Subcutaneous abdominal adipose tissue (tissue), 5 donors: Measurements from ENCODE around the gene RHOBTB1.

Experiments used
- H3K27ac ChIP-seq: one replicate; pipeline ENCODE4 v1.7.0; 2013; ENCODE audit warnings: low read depth, mild to moderate bottlenecking, inconsistent platforms, low read length, moderate library complexity
- H3K27me3 ChIP-seq, 5 donors: one replicate each; pipeline ENCODE4 v1.7.0; 2013; ENCODE audit warnings: low read length in 5 of 5, inconsistent platforms in 1 of 5; ENCODE audit not compliant: control insufficient read depth in 5 of 5, insufficient read depth in 4 of 5
- H3K36me3 ChIP-seq, 5 donors: one replicate each; pipeline ENCODE4 v1.7.0; 2013; ENCODE audit warnings: low read length in 5 of 5; ENCODE audit not compliant: control insufficient read depth in 5 of 5, insufficient read depth in 5 of 5
- H3K4me1 ChIP-seq, 5 donors: one replicate each; pipeline ENCODE4 v1.7.0; 2013; ENCODE audit warnings: low read length in 5 of 5, mild to moderate bottlenecking in 3 of 5, moderate library complexity in 1 of 5; ENCODE audit not compliant: control insufficient read depth in 5 of 5, insufficient read depth in 5 of 5
- H3K4me3 ChIP-seq, 5 donors: one replicate each; pipeline ENCODE4 v1.7.0; 2013; ENCODE audit warnings: low read length in 5 of 5, low read depth in 1 of 5
- H3K9ac ChIP-seq, 5 donors: one replicate each; pipeline ENCODE4 v1.7.0; 2013; ENCODE audit warnings: low read length in 5 of 5, mild to moderate bottlenecking in 4 of 5, moderate library complexity in 3 of 5
- H3K9me3 ChIP-seq, 5 donors: one replicate each; pipeline ENCODE4 v1.7.0; 2013; ENCODE audit warnings: low read length in 5 of 5; ENCODE audit not compliant: control insufficient read depth in 5 of 5
- donor health status: healthy.
- donor health status: healthy.
- donor health status: healthy.
- donor health status: healthy.
- donor health status: healthy.

RHOBTB1 gene

DNA sequence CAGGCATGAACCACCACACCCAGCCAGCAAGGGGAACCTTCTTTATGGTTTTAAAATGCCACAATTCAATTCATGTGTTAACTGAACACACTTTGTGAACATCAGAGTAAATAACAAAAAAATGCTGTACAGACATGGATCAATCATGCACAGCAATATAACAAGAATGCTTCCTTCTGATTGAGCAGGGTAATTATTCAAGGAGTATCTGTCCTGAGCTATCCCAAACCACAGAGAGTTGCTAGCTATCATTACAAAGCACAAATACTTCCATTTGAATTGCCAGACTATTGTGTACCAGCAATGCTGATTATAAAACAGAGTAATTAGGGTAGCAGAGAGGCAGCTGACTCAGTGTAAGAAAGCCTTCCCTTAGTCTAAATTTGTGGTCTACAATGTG, 11.3 kb upstream of the RHOBTB1 start:
- Histone ChIP-seq H3K9me3 (no peaks in the 10 kb centered on the region), H3K4me3 (no peak overlapping the region), H3K4me1 (peaks cover 0 to 13% (median 0%) of the 10 kb centered on the region in 5 donors), H3K27me3 (no peaks in the 10 kb centered on the region), H3K9ac (no peak overlapping the region), H3K27ac (no peak overlapping the region), H3K36me3 (no peaks in the 10 kb centered on the region)

DNA sequence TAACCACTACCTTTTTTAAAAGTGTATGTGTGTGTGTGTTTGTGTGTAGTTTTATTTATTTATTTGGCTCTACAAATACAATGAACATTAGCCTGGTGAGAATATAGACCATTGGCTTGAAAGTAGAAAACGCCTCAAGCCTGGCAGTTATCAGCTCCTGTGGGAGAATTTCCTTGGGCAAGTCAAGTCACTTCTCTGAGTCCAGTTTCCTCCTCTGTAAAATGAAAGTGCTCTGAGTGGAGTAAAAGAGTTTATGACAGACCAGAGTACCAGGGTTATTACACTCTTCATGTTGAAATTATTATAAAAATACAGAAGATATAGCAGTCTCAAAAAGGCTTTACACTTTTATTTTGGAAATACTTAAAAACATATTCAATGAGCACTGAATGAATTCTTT, 10.1 kb upstream of the RHOBTB1 start:
- peaks cover 0 to 8% (median 0%) of the 10 kb centered on the region in 5 donors for H3K4me1 ChIP-seq
- no peak overlapping the region for H3K4me3 ChIP-seq
- H3K9me3 ChIP-seq, result no peaks in the 10 kb centered on the region
- no peaks in the 10 kb centered on the region for H3K27me3 ChIP-seq
- no peaks in the 10 kb centered on the region for H3K36me3 ChIP-seq
- no peak overlapping the region for H3K9ac ChIP-seq
- no peak overlapping the region for H3K27ac ChIP-seq

DNA sequence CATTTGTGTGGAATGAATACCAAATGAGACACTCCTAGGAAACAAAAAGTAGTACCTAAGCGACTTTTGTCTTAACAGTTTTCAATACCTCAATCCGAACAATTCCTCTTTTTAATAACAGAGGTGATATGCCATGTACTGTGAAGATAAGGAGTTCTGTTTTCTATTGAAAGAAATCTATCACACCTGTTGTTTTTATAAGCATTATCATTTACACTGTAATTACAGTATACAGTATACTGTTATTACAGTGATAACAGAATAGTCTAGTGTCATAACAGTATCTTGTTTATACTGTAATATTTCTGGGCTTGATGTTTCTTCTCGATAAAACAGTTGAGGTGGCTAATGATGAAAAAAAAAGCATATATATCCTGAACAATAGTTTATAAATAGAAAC, 9.4 kb upstream of the RHOBTB1 start:
- H3K4me1 ChIP-seq, result peaks cover 0 to 7% (median 0%) of the 10 kb centered on the region in 5 donors
- H3K27ac ChIP-seq, result no peak overlapping the region
- no peak overlapping the region for H3K9ac ChIP-seq
- no peaks in the 10 kb centered on the region for H3K9me3 ChIP-seq
- H3K27me3 ChIP-seq, result no peaks in the 10 kb centered on the region
- H3K36me3 ChIP-seq, result no peaks in the 10 kb centered on the region
- no peak overlapping the region for H3K4me3 ChIP-seq

DNA sequence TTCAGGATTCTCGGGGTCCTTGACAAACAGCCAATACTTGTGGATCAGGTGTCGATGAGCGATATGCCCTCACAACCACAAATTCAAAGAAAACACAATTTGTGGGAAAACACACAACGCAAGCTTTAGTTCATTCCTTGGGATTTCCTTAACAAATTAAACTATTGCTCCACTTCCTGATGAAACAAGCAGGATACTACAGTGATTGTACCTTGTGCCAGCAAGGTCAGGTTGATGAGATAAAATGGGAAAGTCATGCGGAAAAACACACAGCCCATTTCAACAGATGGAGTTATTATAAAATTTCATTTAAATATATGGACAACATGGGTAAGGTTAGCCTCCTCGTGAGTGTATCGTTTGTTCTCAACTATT, 8.8 kb upstream of the RHOBTB1 start:
- Histone ChIP-seq H3K27me3 (no peaks in the 10 kb centered on the region), H3K9ac (no peak overlapping the region), H3K27ac (no peak overlapping the region), H3K36me3 (no peaks in the 10 kb centered on the region), H3K9me3 (no peaks in the 10 kb centered on the region), H3K4me1 (peaks cover 0 to 7% (median 0%) of the 10 kb centered on the region in 5 donors), H3K4me3 (no peak overlapping the region)

GRCh38 chr10:60952067-60952845, 8.3 kb upstream of the RHOBTB1 start:
- Histone ChIP-seq H3K36me3 (no peaks in the 10 kb centered on the region), H3K4me3 (no peak overlapping the region), H3K27ac (no peak overlapping the region), H3K27me3 (no peaks in the 10 kb centered on the region), H3K9ac (no peak overlapping the region), H3K4me1 (peaks cover 0 to 7% (median 0%) of the 10 kb centered on the region in 5 donors), H3K9me3 (no peaks in the 10 kb centered on the region)

GRCh38 chr10:60951272-60951724, 7.3 kb upstream of the RHOBTB1 start:
- Histone ChIP-seq H3K9me3 (no peaks in the 10 kb centered on the region), H3K4me3 (no peak overlapping the region), H3K36me3 (no peaks in the 10 kb centered on the region), H3K27me3 (no peaks in the 10 kb centered on the region), H3K4me1 (peaks cover 0 to 7% (median 0%) of the 10 kb centered on the region in 5 donors), H3K27ac (no peak overlapping the region), H3K9ac (no peak overlapping the region)

GRCh38 chr10:60950300-60950699, 6.3 kb upstream of the RHOBTB1 start:
- H3K9ac ChIP-seq, result no peak overlapping the region
- no peaks in the 10 kb centered on the region for H3K36me3 ChIP-seq
- no peak overlapping the region for H3K27ac ChIP-seq
- no peaks in the 10 kb centered on the region for H3K9me3 ChIP-seq
- no peak overlapping the region for H3K4me3 ChIP-seq
- H3K4me1 ChIP-seq, result peaks cover 0 to 7% (median 0%) of the 10 kb centered on the region in 5 donors
- H3K27me3 ChIP-seq, result no peaks in the 10 kb centered on the region

DNA sequence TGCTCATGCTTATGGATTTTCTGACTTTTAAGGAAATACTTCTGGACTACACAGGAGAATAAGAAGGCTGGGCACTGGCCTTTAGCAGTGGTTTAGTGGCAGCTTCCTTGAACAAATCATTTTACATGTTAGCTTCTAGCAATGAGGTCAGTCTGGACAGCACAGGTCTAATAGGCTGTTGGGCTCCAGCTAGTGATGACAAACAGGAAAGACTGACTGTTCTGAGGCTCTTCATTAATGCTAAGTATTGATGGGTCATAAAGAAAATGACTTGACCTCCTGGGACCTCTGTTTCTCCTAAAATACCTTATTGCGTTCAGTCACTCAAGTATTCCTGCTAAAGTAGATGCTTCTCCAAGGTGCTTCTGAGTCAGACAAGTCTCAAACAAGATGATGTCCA, 4.9 kb upstream of the RHOBTB1 start:
- no peak overlapping the region for H3K27ac ChIP-seq
- no peaks in the 10 kb centered on the region for H3K27me3 ChIP-seq
- no peaks in the 10 kb centered on the region for H3K9me3 ChIP-seq
- no peaks in the 10 kb centered on the region for H3K36me3 ChIP-seq
- peaks cover 0 to 11% (median 9%) of the 10 kb centered on the region in 5 donors for H3K4me1 ChIP-seq
- H3K9ac ChIP-seq, result no peak overlapping the region
- no peak overlapping the region for H3K4me3 ChIP-seq

GRCh38 chr10:60944910-60945297, 919 bp upstream of the RHOBTB1 start:
- H3K4me1 ChIP-seq, result peaks cover 0 to 28% (median 27%) of the 10 kb centered on the region in 5 donors
- no peaks in the 10 kb centered on the region for H3K9me3 ChIP-seq
- peak overlapping the region; percentile 63 to 95 (median 92) for H3K9ac ChIP-seq
- H3K27me3 ChIP-seq, result no peaks in the 10 kb centered on the region
- peak overlapping the region; percentile 70 to 93 (median 81) for H3K4me3 ChIP-seq
- no peaks in the 10 kb centered on the region for H3K36me3 ChIP-seq
- H3K27ac ChIP-seq, result peak overlapping the region; percentile 96

GRCh38 chr10:60943316-60944057, 498 bp downstream of the RHOBTB1 start:
- Histone ChIP-seq H3K4me1 (peaks cover 0 to 32% (median 27%) of the 10 kb centered on the region in 5 donors), H3K27ac (peak overlapping the region; percentile 96), H3K9ac (peak overlapping the region; percentile 66 to 95 (median 89)), H3K27me3 (no peaks in the 10 kb centered on the region), H3K4me3 (peak overlapping the region; percentile 70 to 97 (median 85)), H3K36me3 (peaks cover 0 to 2% (median 0%) of the 10 kb centered on the region in 5 donors), H3K9me3 (no peaks in the 10 kb centered on the region)
